Loucy (cell line): ENCODE measurements around the gene PIEZO1.

ENCODE experiments used
- H2AFZ ChIP-seq: fragments of 200-600 bp; sonication (generic); 2 replicates; pipeline ENCODE4 v1.6.0; 2016; ENCODE audit warnings: antibody characterized with exemption, mild to moderate bottlenecking, low read length, moderate library complexity
- H3F3A ChIP-seq: fragments of 200-600 bp; 2 replicates; pipeline ENCODE4 v1.6.0; 2016; ENCODE audit warnings: antibody characterized with exemption, low read depth, mild to moderate bottlenecking
- H3K27me3 ChIP-seq: fragments of 200-600 bp; sonication (generic); 2 replicates; pipeline ENCODE4 v1.6.1; 2014; ENCODE audit warnings: low read length, mild to moderate bottlenecking; ENCODE audit not compliant: insufficient read depth, poor library complexity, severe bottlenecking
- H3K36me3 ChIP-seq: fragments of 200-600 bp; sonication (generic); 2 replicates; pipeline ENCODE4 v1.6.1; 2016; ENCODE audit warnings: low read length; ENCODE audit not compliant: insufficient read depth
- H3K4me1 ChIP-seq: fragments of 200-600 bp; sonication (generic); 2 replicates; pipeline ENCODE4 v1.5.1; 2014; ENCODE audit warnings: low read length, mild to moderate bottlenecking; ENCODE audit not compliant: insufficient read depth, poor library complexity, severe bottlenecking
- H3K4me2 ChIP-seq: fragments of 200-600 bp; sonication (generic); 2 replicates; pipeline ENCODE4 v1.6.0; 2014; ENCODE audit warnings: antibody characterized with exemption, low read length, low read depth, mild to moderate bottlenecking; ENCODE audit not compliant: poor library complexity, severe bottlenecking
- H3K4me3 ChIP-seq: fragments of 200-600 bp; sonication (generic); 2 replicates; pipeline ENCODE4 v1.5.1; 2014; ENCODE audit warnings: low read length, mild to moderate bottlenecking, mixed read lengths; ENCODE audit not compliant: poor library complexity, severe bottlenecking
- H3K79me2 ChIP-seq: fragments of 200-600 bp; sonication (generic); 2 replicates; pipeline ENCODE4 v1.6.1; 2014; ENCODE audit warnings: low read length; ENCODE audit not compliant: insufficient read depth
- H3K9ac ChIP-seq: fragments of 200-600 bp; sonication (generic); 2 replicates; pipeline ENCODE4 v1.6.0; 2014; ENCODE audit warnings: mild to moderate bottlenecking, low read depth, low read length, moderate library complexity; ENCODE audit not compliant: poor library complexity, severe bottlenecking
- H3K9me2 ChIP-seq: fragments of 200-600 bp; sonication (generic); replicated peaks from 2 replicates; pipeline ENCODE4 v1.6.1; 2016; ENCODE audit warnings: low read depth, low read length, mixed read lengths
- H3K9me3 ChIP-seq: fragments of 200-600 bp; sonication (generic); 2 replicates; pipeline ENCODE4 v1.6.1; 2014; ENCODE audit warnings: mild to moderate bottlenecking, antibody characterized with exemption, low read length, low read depth; ENCODE audit not compliant: insufficient read depth
- H4K20me1 ChIP-seq: fragments of 200-600 bp; sonication (generic); 2 replicates; pipeline ENCODE4 v1.6.0; 2014; ENCODE audit warnings: antibody characterized with exemption, low read length, mild to moderate bottlenecking; ENCODE audit not compliant: insufficient read depth, poor library complexity, severe bottlenecking
- CTCF ChIP-seq: fragments of 200-600 bp; sonication (generic); conservative IDR thresholded peaks from 2 replicates; pipeline ENCODE4 v1.5.1; 2014; ENCODE audit warnings: mild to moderate bottlenecking, antibody characterized with exemption, low read length
- EZH2phosphoT487 ChIP-seq: fragments of 200-600 bp; IDR thresholded peaks from 2 replicates; pipeline ENCODE4 v1.6.1; 2018; ENCODE audit warnings: antibody characterized with exemption, mild to moderate bottlenecking, moderate library complexity, borderline replicate concordance

The PIEZO1 gene

GRCh38 chr16:88740727-88741055, 44.3 kb downstream of the PIEZO1 start:
- TF ChIP-seq CTCF (no peak), EZH2phosphoT487 (no peak)
- H3K4me2 ChIP-seq = no peak overlapping the region
- H4K20me1 ChIP-seq = peaks cover 3% of the 10 kb centered on the region
- H3K9me3 ChIP-seq = no peaks in the 10 kb centered on the region
- H3F3A ChIP-seq = no peaks in the 10 kb centered on the region
- no peak overlapping the region for H2AFZ ChIP-seq
- no peak overlapping the region for H3K4me3 ChIP-seq
- no peaks in the 10 kb centered on the region for H3K9me2 ChIP-seq
- H3K79me2 ChIP-seq = no peaks in the 10 kb centered on the region
- no peaks in the 10 kb centered on the region for H3K27me3 ChIP-seq
- no peak overlapping the region for H3K9ac ChIP-seq
- peaks cover 9% of the 10 kb centered on the region; the same call in 1 of the 2 replicates for H3K36me3 ChIP-seq
- no peaks in the 10 kb centered on the region for H3K4me1 ChIP-seq

- no peak overlapping the region for H3K4me3 ChIP-seq
- H3K4me1 ChIP-seq = no peaks in the 10 kb centered on the region
- H2AFZ ChIP-seq = no peak overlapping the region
- TF ChIP-seq CTCF (no peak), EZH2phosphoT487 (no peak)
- H3F3A ChIP-seq = no peaks in the 10 kb centered on the region
- H3K27me3 ChIP-seq = no peaks in the 10 kb centered on the region
- no peaks in the 10 kb centered on the region for H3K79me2 ChIP-seq
- no peaks in the 10 kb centered on the region for H3K9me3 ChIP-seq
- H3K9ac ChIP-seq = no peak overlapping the region
- H4K20me1 ChIP-seq = peaks cover 3% of the 10 kb centered on the region
- peaks cover 14% of the 10 kb centered on the region; the same call in 1 of the 2 replicates for H3K36me3 ChIP-seq
- no peaks in the 10 kb centered on the region for H3K9me2 ChIP-seq
- H3K4me2 ChIP-seq = no peak overlapping the region
These were observed 44.9 kb downstream of the PIEZO1 start for GRCh38 chr16:88739977-88740726.

GRCh38 chr16:88739139-88739976, 45.7 kb downstream of the PIEZO1 start:
- Histone ChIP-seq H3K9me3 (no peaks in the 10 kb centered on the region), H3K4me3 (no peak overlapping the region), H4K20me1 (peaks cover 3% of the 10 kb centered on the region), H3K4me1 (no peaks in the 10 kb centered on the region), H3F3A (no peaks in the 10 kb centered on the region), H3K9ac (no peak overlapping the region), H3K4me2 (no peak overlapping the region), H2AFZ (no peak overlapping the region), H3K36me3 (peaks cover 21% of the 10 kb centered on the region; the same call in 1 of the 2 replicates), H3K79me2 (no peaks in the 10 kb centered on the region), H3K27me3 (no peaks in the 10 kb centered on the region), H3K9me2 (no peaks in the 10 kb centered on the region)
- no peak for TF ChIP-seq CTCF
- no peak for TF ChIP-seq EZH2phosphoT487
